Smooth muscle cell (in vitro differentiated cells): ENCODE results near the gene DBNDD2. TPM values are rescaled to one million over a fixed set of nuclear protein-coding genes. Genes with fewer than 3 reads are reported as not detected.
A peak's percentile ranks its signal among the peaks of the same experiment; 100 is the strongest.

Experiments
- DNase-seq: peaks from one replicate; lab custom pipeline; 2025; ENCODE audit not compliant: unreplicated experiment; lab: John Stamatoyannopoulos, UW
- H2AFZ ChIP-seq: fragments of 200-600 bp; sonication (generic); 2 replicates; pipeline ENCODE4 v1.6.0; 2016; ENCODE audit warnings: antibody characterized with exemption, low read depth, mild to moderate bottlenecking
- H3F3A ChIP-seq: fragments of 200-600 bp; sonication (generic); 2 replicates; pipeline ENCODE4 v1.6.0; 2017; ENCODE audit warnings: antibody characterized with exemption, low read depth
- H3K27ac ChIP-seq: fragments of 200-600 bp; sonication (generic); 2 replicates; pipeline ENCODE4 v1.5.1; 2016; ENCODE audit warnings: low read depth, mild to moderate bottlenecking
- H3K27me3 ChIP-seq: fragments of 200-600 bp; sonication (generic); 2 replicates; pipeline ENCODE4 v1.6.1; 2016; ENCODE audit warnings: low read depth, mild to moderate bottlenecking
- H3K36me3 ChIP-seq: fragments of 200-600 bp; sonication (generic); 2 replicates; pipeline ENCODE4 v1.5.1; 2016; ENCODE audit warnings: low read depth
- H3K4me1 ChIP-seq: fragments of 200-600 bp; sonication (generic); 2 replicates; pipeline ENCODE4 v1.5.1; 2016; ENCODE audit warnings: low read depth
- H3K4me2 ChIP-seq: fragments of 200-600 bp; sonication (generic); 2 replicates; pipeline ENCODE4 v1.6.0; 2016; ENCODE audit warnings: mild to moderate bottlenecking
- H3K4me3 ChIP-seq: fragments of 200-600 bp; sonication (generic); 2 replicates; pipeline ENCODE4 v1.5.1; 2016; ENCODE audit warnings: mild to moderate bottlenecking
- H3K79me2 ChIP-seq: fragments of 200-600 bp; sonication (generic); 2 replicates; pipeline ENCODE4 v1.6.0; 2016; ENCODE audit warnings: low read depth, mild to moderate bottlenecking
- H3K9ac ChIP-seq: fragments of 200-600 bp; sonication (generic); 2 replicates; pipeline ENCODE4 v1.6.0; 2016; ENCODE audit warnings: low read depth
- H3K9me3 ChIP-seq: fragments of 200-600 bp; sonication (generic); replicated peaks from 2 replicates; pipeline ENCODE4 v1.5.1; 2016; ENCODE audit warnings: low read depth
- H4K20me1 ChIP-seq: fragments of 200-600 bp; sonication (generic); 2 replicates; pipeline ENCODE4 v1.6.0; 2016; ENCODE audit warnings: low read depth
- WGBS: methylation state at CpG from one replicate; pipeline ENCODE4 v1.1.7; 2016; ENCODE audit warnings: low lambda C conversion rate; 5-methylcytosine and 5-hydroxymethylcytosine counted together
- polyA plus RNA-seq: library from polyadenylated mRNA; unstranded; fragments of >200 nt; fragmentation: Nextera tagmentation; extraction: Ambion mirVana; gene quantifications from 2 replicates; pipeline ENCODE4 v1.2.1, GENCODE V29; 2016
- total RNA-seq: library from RNA; depleted of rRNA; stranded (reverse); fragments of >200 nt; gene quantifications from 2 replicates; pipeline ENCODE4 v1.2.3, GENCODE V29; 2014
- TF ChIP-seq, protein P1 (sequence below): fragments of 200-600 bp; sonication (generic); IDR thresholded peaks from 2 replicates; pipeline ENCODE4 v1.5.1; 2017; ENCODE audit warnings: borderline replicate concordance, mild to moderate bottlenecking, antibody characterized with exemption; ENCODE audit not compliant: insufficient read depth, poor library complexity, severe bottlenecking

Gene DBNDD2, protein sequence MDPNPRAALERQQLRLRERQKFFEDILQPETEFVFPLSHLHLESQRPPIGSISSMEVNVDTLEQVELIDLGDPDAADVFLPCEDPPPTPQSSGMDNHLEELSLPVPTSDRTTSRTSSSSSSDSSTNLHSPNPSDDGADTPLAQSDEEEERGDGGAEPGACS
- 5.9 and 6.4 TPM in 2 replicates for total RNA-seq
- 2.9 and 11.0 TPM in 2 replicates for polyA plus RNA-seq

DNA sequence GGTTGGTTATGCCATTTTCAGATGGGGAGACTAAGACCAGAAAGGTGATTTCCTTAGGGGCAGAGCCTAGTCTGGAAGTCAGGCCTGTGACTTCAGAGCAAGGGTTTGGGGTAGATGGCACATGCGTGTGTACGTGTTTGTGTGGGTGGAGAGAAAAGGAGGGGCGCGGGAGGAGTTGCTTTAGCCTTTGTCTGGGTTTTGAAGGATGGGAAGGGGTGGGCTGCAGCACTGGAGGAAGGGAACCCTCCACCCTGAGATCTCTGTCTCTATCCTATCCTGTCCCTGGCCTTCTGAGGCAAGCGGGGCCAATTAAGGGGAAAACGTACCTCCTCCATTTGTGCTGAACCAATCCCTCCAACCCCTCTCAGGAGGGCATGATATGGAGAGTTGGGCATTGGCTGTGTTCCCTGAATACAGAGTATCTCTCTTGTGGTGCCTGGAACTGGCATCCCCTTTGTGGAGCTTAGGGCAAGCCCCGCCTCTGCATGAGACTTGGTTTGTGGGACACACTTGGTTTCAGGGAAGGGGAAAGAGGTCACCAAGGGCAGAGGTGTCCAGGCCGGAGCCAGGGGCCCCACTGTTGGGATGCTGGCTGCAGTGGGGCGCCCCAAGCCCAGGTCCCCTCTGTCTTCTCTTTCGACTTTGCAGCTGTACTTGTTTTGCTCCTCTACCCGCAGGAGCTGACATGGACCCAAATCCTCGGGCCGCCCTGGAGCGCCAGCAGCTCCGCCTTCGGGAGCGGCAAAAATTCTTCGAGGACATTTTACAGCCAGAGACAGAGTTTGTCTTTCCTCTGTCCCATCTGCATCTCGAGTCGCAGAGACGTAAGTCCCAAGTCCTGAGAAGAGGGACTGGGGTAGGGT is at the start of gene DBNDD2:
Gene DBNDD2 (plus strand): TSS at position 507 of the 863 bp plus-strand sequence. CDS start 179 bp downstream, at position 686.
- Histone ChIP-seq H3K4me2 (peak within 1 kb of the TSS; percentile 98), H4K20me1 (no peaks in the 10 kb centered on the region), H3F3A (no peaks in the 10 kb centered on the region), H3K36me3 (no peaks in the 10 kb centered on the region), H3K79me2 (no peaks in the 10 kb centered on the region), H3K27ac (no peak within 1 kb of the TSS), H3K9me3 (no peaks in the 10 kb centered on the region), H3K4me1 (no peaks in the 10 kb centered on the region), H3K9ac (peak within 1 kb of the TSS; percentile 61), H3K27me3 (peaks cover 39% of the 10 kb centered on the region), H2AFZ (peak within 1 kb of the TSS; percentile 66), H3K4me3 (peak within 1 kb of the TSS; percentile 75)
- DNase-seq: no peak
- TF ChIP-seq, protein P1, sequence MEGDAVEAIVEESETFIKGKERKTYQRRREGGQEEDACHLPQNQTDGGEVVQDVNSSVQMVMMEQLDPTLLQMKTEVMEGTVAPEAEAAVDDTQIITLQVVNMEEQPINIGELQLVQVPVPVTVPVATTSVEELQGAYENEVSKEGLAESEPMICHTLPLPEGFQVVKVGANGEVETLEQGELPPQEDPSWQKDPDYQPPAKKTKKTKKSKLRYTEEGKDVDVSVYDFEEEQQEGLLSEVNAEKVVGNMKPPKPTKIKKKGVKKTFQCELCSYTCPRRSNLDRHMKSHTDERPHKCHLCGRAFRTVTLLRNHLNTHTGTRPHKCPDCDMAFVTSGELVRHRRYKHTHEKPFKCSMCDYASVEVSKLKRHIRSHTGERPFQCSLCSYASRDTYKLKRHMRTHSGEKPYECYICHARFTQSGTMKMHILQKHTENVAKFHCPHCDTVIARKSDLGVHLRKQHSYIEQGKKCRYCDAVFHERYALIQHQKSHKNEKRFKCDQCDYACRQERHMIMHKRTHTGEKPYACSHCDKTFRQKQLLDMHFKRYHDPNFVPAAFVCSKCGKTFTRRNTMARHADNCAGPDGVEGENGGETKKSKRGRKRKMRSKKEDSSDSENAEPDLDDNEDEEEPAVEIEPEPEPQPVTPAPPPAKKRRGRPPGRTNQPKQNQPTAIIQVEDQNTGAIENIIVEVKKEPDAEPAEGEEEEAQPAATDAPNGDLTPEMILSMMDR: no peak
- WGBS: 92% methylated on average over 21 of the region's 21 CpGs

DNA sequence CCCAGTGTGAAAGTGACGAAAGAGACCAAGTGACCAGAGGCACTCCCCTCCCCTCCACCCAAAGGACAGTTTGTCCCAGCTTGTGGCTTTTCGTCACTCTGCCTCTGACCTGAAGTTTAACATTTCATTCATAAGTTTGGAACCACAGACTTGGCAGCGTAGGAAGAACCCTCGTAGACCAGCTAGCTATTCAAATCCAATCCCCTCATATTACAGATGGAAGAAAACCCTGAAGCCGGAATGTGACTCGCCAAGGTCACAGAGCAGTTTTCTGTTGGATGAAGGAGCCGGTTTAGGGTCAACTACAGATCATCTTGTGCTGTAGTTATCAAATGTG is 49.1 kb upstream of the DBNDD2 start:
- peak overlapping the region; percentile 40 for H3K4me2 ChIP-seq
- peak overlapping the region; percentile 33 for H3K9ac ChIP-seq
- H3K79me2 ChIP-seq: peaks cover 6% of the 10 kb centered on the region
- peaks cover 5% of the 10 kb centered on the region for H4K20me1 ChIP-seq
- DNase-seq: no peak
- TF ChIP-seq, protein P1: no peak
- H3K27me3 ChIP-seq: no peaks in the 10 kb centered on the region
- H3K27ac ChIP-seq: peak overlapping the region; percentile 92
- H3K9me3 ChIP-seq: no peaks in the 10 kb centered on the region
- no peak overlapping the region for H3K4me3 ChIP-seq
- peaks cover 38% of the 10 kb centered on the region for H3K4me1 ChIP-seq
- H3F3A ChIP-seq: peaks cover 34% of the 10 kb centered on the region
- WGBS: 47% methylated on average over 7 of the region's 7 CpGs
- H3K36me3 ChIP-seq: no peaks in the 10 kb centered on the region
- H2AFZ ChIP-seq: no peak overlapping the region

DNA sequence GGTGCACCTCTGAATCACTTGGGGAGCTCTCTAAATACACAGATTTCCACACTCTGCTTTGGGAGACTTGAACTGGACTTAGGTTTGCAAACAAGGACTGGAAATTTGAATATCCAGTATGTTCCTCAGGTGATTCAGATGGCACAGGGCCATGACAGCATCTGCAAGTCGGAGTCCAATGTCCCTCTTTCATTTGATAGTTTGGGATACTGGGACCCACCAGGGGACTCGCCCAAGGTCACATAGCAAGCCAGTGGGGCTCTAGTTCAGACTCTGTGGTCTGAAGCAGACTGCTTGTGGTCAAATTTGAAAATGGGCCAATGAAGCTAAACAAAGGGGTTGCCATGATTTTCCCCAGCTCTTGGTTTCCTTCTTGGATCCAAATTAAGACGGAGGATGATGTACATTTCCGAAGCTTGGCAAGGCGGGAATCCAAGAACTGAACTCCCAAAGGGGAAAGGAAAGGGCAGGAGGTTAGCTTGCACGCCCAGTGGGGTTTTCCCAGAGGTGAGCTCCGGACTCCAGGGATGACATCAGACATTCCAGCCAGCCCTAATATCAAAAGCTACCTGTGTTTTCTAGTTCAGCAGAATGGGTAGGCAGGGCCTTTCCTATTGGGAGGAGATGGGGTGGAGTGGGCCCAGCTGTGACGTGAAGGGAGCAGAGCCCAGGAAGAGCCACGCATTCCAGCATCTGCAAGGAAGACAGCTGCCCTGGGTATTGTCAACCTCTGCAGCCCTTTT is 48.5 kb upstream of the DBNDD2 start:
- no peak for DNase-seq
- peaks cover 33% of the 10 kb centered on the region for H3K4me1 ChIP-seq
- peaks cover 28% of the 10 kb centered on the region for H3F3A ChIP-seq
- H3K4me2 ChIP-seq: peak overlapping the region; percentile 77
- peaks cover 7% of the 10 kb centered on the region for H3K79me2 ChIP-seq
- no peaks in the 10 kb centered on the region for H3K36me3 ChIP-seq
- peaks cover 5% of the 10 kb centered on the region for H4K20me1 ChIP-seq
- WGBS: 41% methylated on average over 9 of the region's 9 CpGs
- H2AFZ ChIP-seq: no peak overlapping the region
- TF ChIP-seq, protein P1: no peak
- H3K27ac ChIP-seq: peak overlapping the region; percentile 92
- peak overlapping the region; percentile 33 for H3K9ac ChIP-seq
- no peaks in the 10 kb centered on the region for H3K27me3 ChIP-seq
- H3K9me3 ChIP-seq: no peaks in the 10 kb centered on the region
- no peak overlapping the region for H3K4me3 ChIP-seq
